ENCODE results near the gene STXBP2.

DNA sequence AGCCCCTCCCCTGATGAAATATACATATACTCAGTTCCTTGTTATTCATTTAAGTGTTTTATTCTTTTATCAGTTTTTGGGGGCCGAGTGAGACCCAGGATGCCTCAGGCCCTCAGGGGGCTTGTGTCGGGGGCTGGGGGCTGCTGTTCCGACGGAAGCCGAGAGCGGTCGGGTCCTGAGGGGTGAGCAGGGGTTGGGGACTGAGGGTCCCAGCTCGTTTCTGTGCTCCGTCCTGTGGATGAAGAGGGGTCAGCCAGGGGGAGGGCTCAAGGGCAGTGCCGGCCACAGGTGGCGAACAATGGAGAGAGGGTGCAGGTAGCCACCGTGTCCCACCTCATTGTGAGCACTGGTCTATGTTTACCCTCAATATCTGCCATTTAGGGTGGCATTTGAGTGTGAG is 5.3 kb upstream of the STXBP2 start:
- TF ChIP-seq, protein P1, sequence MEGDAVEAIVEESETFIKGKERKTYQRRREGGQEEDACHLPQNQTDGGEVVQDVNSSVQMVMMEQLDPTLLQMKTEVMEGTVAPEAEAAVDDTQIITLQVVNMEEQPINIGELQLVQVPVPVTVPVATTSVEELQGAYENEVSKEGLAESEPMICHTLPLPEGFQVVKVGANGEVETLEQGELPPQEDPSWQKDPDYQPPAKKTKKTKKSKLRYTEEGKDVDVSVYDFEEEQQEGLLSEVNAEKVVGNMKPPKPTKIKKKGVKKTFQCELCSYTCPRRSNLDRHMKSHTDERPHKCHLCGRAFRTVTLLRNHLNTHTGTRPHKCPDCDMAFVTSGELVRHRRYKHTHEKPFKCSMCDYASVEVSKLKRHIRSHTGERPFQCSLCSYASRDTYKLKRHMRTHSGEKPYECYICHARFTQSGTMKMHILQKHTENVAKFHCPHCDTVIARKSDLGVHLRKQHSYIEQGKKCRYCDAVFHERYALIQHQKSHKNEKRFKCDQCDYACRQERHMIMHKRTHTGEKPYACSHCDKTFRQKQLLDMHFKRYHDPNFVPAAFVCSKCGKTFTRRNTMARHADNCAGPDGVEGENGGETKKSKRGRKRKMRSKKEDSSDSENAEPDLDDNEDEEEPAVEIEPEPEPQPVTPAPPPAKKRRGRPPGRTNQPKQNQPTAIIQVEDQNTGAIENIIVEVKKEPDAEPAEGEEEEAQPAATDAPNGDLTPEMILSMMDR (IDR thresholded peaks at IDR 0.05): no peak
- no peak for TF ChIP-seq POLR2A (IDR thresholded peaks at IDR 0.05)
- TF ChIP-seq POLR2AphosphoS5 (IDR thresholded peaks at IDR 0.05; ENCODE audit: insufficient read depth in 1 of 2, low read depth in 1 of 2): no peak
